ENCODE results near the gene NPAS2.

Gene NPAS2

DNA sequence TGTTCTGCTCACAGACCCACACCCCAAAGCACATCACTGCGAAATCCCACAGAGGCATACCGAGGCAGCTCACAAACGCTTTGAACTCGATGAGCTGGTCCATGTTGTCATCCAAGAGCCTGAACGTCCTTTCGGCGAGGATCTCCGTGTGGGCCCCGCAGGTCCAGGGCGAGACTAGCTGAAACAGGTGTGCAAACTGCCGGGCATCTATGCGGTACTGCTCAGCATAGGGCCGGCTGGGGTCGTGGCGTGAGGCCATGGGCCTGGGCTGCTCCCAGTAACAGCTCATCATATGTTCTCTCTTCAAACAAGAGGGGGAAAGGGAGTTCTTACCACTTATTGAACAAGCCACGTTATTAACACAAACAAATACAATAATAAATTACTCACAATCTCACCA, 202.3 kb downstream of the NPAS2 start:
- Histone ChIP-seq H3K27ac (no peak overlapping the region), H3K9me3 (no peaks in the 10 kb centered on the region), H3K36me3 (peaks cover 31 to 55% (median 40%) of the 10 kb centered on the region in 3 donors), H3K4me1 (no peaks in the 10 kb centered on the region), H3K4me3 (no peak overlapping the region), H3K27me3 (no peaks in the 10 kb centered on the region)
- DNase-seq: no peak
- intact Hi-C loops (cut with DNase I; ENCODE audit: low total_unique reads): no loop called here
- TF ChIP-seq, protein P1, sequence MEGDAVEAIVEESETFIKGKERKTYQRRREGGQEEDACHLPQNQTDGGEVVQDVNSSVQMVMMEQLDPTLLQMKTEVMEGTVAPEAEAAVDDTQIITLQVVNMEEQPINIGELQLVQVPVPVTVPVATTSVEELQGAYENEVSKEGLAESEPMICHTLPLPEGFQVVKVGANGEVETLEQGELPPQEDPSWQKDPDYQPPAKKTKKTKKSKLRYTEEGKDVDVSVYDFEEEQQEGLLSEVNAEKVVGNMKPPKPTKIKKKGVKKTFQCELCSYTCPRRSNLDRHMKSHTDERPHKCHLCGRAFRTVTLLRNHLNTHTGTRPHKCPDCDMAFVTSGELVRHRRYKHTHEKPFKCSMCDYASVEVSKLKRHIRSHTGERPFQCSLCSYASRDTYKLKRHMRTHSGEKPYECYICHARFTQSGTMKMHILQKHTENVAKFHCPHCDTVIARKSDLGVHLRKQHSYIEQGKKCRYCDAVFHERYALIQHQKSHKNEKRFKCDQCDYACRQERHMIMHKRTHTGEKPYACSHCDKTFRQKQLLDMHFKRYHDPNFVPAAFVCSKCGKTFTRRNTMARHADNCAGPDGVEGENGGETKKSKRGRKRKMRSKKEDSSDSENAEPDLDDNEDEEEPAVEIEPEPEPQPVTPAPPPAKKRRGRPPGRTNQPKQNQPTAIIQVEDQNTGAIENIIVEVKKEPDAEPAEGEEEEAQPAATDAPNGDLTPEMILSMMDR (IDR thresholded peaks at IDR 0.05): no peak

DNA sequence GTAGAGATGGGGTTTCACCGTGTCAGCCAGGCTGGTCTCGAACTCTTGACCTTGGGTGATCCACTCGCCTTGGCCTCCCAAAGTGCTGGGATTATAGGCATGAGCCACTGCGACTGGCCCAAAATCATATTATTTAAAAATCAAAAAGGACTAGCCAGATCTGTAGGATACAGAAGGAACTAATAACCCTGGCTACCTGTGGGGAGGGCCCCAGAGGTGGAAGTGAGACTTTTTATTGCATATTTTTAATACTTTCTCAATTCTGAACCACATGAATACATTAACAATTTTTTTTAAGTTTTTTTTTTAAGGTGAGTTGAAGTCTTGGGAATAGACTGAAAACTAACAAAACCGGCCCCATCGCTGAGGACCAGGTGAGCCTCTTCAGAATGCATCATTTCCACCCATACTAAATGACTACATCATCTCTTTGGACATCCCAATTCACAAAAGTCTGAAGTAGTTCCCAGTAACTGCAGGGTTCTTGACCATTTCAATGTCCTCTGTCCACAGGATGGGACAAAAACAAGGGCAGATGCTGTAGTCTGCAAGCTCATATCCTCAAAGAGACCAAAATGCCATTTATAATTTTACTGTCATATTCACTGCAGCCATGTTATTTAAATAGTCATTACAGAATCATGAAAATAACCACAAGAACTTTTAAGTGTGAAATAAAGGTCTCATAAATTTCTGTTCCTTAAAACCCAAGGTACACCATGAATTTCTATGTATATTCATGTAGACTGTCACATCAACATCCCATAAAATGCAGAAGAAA, 203.6 kb downstream of the NPAS2 start:
- Histone ChIP-seq H3K27ac (no peak overlapping the region), H3K9me3 (no peaks in the 10 kb centered on the region), H3K36me3 (peaks cover 33 to 59% (median 49%) of the 10 kb centered on the region in 3 donors), H3K4me3 (no peak overlapping the region), H3K27me3 (no peaks in the 10 kb centered on the region), H3K4me1 (no peaks in the 10 kb centered on the region)
- intact Hi-C loops (cut with DNase I; ENCODE audit: low total_unique reads): no loop called here
- DNase-seq: no peak
- TF ChIP-seq, protein P1 (IDR thresholded peaks at IDR 0.05): no peak

DNA sequence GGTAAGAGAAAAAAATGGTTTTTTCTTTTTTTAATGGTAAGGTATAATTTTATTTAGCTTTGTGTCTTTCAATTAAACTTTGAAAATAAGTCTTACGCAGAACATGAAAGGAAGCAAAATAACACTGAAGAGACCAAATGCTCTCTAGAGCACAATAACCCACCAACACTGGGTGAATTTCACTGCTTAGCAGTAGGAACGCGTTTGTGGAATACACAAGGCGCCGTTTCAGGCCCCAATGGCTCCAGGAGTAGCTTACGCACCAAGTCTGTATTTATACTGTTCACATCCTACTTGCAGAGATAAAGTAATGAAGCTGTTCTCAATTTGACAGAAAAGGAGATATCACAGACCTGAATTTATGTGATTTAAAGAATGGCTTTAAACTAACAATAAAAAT, 205.6 kb downstream of the NPAS2 start:
- no peak overlapping the region for H3K27ac ChIP-seq
- H3K4me3 ChIP-seq: no peak overlapping the region
- no peaks in the 10 kb centered on the region for H3K4me1 ChIP-seq
- peaks cover 41 to 63% (median 45%) of the 10 kb centered on the region in 3 donors for H3K36me3 ChIP-seq
- no peak for DNase-seq
- TF ChIP-seq, protein P1 (IDR thresholded peaks at IDR 0.05): no peak
- intact Hi-C loops (cut with DNase I; ENCODE audit: low total_unique reads): no loop called here
- H3K9me3 ChIP-seq: no peaks in the 10 kb centered on the region
- H3K27me3 ChIP-seq: no peaks in the 10 kb centered on the region

DNA sequence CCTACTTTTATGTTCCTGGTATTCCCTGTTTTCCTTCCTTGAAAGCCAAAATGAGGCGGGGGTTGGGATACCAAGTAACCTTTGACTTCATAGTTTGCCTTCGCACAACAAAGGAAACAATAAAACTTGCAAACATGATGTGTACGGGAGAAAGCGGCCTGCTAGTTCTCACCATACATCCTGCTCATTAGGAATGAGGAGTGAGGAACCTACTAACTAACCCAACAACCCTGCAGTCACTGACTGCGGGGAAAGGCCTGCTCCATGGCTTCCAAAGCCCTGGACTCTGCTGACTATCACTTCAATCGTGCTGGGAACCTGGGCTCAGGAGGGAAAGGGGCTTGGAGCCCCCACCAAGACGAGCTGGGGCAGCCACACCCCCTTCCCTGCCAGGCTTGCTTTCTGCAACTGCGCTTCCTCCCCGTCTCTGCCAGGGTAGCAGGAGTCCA, 206.3 kb downstream of the NPAS2 start:
- no peaks in the 10 kb centered on the region for H3K9me3 ChIP-seq
- peaks cover 37 to 63% (median 39%) of the 10 kb centered on the region in 3 donors for H3K36me3 ChIP-seq
- intact Hi-C loops (cut with DNase I; ENCODE audit: low total_unique reads): no loop called here
- H3K4me3 ChIP-seq: no peak overlapping the region
- TF ChIP-seq, protein P1 (IDR thresholded peaks at IDR 0.05): no peak
- H3K4me1 ChIP-seq: no peaks in the 10 kb centered on the region
- no peak for DNase-seq
- no peaks in the 10 kb centered on the region for H3K27me3 ChIP-seq
- H3K27ac ChIP-seq: no peak overlapping the region

DNA sequence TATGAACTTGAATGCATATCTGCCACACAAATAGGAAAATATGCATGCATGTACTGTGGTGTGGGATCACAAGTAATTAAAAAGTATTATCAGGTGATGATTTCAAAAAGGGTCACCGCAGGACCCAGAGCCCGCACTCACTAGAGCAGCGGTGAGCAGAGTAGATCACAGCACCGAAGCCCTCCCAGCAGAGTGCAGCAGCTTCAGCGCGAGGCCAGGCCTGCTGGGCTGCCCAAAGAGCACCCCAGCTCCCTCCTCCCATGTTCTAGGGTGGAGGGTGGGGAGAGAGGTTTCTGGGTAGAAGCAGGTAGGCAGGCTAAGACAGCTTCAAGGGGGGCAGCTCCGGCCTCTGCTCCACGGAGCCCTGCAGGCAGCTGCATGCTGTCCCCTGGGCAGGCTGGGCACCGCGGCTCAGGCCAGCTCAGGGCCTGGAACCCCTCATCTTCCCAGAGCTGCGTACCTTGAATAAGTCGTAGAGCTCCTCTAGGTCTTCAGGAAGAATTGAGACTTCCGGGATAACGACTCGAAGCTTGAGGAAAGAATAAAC, 207.1 kb downstream of the NPAS2 start:
- H3K36me3 ChIP-seq: peaks cover 31 to 62% (median 39%) of the 10 kb centered on the region in 3 donors
- H3K9me3 ChIP-seq: no peaks in the 10 kb centered on the region
- no peak overlapping the region for H3K27ac ChIP-seq
- no peaks in the 10 kb centered on the region for H3K27me3 ChIP-seq
- H3K4me3 ChIP-seq: no peak overlapping the region
- no peaks in the 10 kb centered on the region for H3K4me1 ChIP-seq
- DNase-seq: no peak
- intact Hi-C loops (cut with DNase I; ENCODE audit: low total_unique reads): no loop called here
- TF ChIP-seq, protein P1 (IDR thresholded peaks at IDR 0.05): no peak

Data from tibial artery (tissue), 4 donors.